Prostate gland (tissue), 2 donors: ENCODE data around the gene TLCD3B.

ENCODE experiments used
- POLR2A ChIP-seq: fragments of 450-650 bp; IDR thresholded peaks from one replicate; pipeline ENCODE4 v1.6.1; 2016; ENCODE audit warnings: antibody characterized with exemption, mild to moderate bottlenecking
- POLR2AphosphoS5 ChIP-seq: sonication (generic); formaldehyde crosslinking; IDR thresholded peaks from one replicate; pipeline ENCODE4 v1.6.1; 2017; ENCODE audit warnings: antibody characterized with exemption
- TF ChIP-seq, protein P1 (sequence below), 4 experiments: fragments of 200-600 bp in 2 of 4; fragments of 450-650 bp in 2 of 4; sonication (generic) in 2 of 4; IDR thresholded peaks; 1 replicate in 3 of 4; 2 replicates in 1 of 4; pipeline ENCODE4 v1.5.1; 2016 to 2019; ENCODE audit warnings: antibody characterized with exemption in 4 of 4, mild to moderate bottlenecking in 2 of 4, moderate library complexity in 2 of 4

DNA sequence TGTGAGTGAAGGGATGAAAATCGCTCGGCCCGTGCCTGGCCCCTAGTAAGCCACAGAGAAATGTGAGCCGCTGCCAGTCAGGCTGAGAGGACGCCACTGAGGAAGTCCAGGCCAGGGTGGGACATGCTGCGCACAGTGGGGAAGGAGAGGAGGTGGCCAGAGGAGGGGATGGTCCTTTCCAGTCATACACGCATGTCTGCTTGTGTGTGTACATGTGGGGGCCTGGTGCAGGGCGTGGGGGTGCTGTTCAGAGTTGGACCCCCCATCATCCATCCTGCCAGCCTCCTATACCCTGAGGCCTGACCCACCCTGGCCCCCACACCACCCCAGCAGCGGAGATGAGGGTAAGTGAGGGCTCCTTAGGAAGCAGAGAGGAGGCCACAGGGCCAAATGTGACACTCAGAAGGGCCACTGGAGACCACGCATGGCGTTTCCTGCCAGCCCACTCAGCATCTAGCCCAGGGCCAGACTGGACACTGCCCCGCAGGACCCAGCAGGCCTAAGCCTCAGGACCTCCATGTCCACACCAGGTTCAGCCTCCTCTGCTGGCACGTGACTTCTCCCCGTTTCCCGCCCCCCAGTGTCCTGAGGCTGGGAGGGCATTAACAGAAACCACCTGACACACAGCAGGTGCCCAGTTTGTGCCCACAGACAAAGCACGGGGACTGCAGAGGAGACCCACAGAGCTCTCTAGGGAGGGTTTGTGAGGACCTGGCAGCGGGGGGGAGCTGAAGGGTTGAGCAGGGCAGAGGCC lies 27.2 kb downstream of the TLCD3B start:
- TF ChIP-seq, protein P1, sequence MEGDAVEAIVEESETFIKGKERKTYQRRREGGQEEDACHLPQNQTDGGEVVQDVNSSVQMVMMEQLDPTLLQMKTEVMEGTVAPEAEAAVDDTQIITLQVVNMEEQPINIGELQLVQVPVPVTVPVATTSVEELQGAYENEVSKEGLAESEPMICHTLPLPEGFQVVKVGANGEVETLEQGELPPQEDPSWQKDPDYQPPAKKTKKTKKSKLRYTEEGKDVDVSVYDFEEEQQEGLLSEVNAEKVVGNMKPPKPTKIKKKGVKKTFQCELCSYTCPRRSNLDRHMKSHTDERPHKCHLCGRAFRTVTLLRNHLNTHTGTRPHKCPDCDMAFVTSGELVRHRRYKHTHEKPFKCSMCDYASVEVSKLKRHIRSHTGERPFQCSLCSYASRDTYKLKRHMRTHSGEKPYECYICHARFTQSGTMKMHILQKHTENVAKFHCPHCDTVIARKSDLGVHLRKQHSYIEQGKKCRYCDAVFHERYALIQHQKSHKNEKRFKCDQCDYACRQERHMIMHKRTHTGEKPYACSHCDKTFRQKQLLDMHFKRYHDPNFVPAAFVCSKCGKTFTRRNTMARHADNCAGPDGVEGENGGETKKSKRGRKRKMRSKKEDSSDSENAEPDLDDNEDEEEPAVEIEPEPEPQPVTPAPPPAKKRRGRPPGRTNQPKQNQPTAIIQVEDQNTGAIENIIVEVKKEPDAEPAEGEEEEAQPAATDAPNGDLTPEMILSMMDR (IDR thresholded peaks at IDR 0.05) = no peak
- TF ChIP-seq POLR2A = no peak
- no peak for TF ChIP-seq POLR2AphosphoS5
